GM21717 (cell line): Measurements from ENCODE around the gene TMEM131L.
"Not testable (repeated sequence)": the region's sequence is repeated elsewhere in the genome, so short reads cannot be mapped to it uniquely, and the experiment has no call there.

Experiments
- ATAC-seq: cut with Tn5 transposase; IDR thresholded peaks from one replicate; pipeline ENCODE4 v1.9.1; 2021; ENCODE audit warnings: mild to moderate bottlenecking, moderate library complexity; ENCODE audit not compliant: unreplicated experiment

Gene TMEM131L

DNA sequence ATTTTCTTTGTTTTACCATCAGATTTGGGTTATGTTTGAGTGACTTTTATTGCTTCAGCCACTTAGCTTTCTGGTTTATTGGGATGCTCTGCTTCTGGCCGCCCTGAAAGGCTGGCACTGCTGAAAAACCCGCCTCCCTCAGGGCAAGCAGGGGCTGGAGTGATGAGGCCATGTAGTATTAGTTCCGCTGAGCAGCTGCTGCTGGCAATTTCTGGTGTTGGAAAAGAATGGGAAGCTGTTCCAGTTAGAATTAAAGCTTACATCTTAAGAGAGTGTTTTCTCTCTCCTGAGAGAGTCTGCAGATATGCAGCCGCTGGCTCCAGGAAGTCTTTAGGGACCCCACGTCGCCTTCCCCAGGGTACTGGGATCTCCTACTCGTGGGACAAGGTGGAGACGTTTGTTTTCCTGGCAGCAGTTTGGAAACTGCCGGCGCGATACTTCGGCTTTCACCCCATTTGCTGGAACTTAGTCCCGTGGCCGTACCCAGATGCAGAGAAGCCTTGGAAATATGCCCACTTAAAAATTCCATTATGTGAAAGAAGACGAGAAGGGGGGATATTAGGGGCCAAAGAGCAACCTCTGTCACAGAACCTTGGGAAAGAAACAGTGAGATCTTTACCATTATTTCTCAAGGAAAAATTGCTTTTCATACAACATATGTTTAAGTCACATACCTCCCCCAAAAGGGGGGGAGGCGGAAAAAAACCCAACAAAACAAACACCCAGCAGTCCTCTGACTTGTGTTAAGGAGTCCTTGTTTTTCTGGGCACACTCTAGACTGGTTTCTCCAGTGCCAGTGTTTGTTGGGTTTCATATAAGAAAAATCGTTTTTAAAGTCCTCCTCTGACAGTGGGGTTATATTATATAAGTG, 72.6 kb downstream of the TMEM131L start:
- ATAC-seq: no peak

DNA sequence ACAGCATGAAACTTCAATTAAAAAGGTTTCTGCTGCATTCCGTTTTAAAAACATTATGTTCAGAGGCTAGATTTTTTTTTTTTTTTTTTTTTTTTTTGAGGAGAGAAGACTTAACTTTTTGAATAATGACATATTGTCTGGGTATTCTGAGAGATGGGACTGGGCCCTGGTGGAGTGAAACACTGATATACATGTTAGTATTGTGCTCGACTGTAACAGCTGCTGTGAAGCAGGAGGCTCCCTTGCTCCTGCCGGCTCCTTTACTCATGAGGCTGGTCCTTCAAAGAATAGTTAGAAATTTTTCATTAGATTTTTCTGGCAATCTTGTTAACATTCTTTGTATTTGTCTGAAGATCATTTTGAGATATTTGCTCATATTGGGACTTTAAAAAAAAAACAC, 73.3 kb downstream of the TMEM131L start:
- no peak for ATAC-seq

DNA sequence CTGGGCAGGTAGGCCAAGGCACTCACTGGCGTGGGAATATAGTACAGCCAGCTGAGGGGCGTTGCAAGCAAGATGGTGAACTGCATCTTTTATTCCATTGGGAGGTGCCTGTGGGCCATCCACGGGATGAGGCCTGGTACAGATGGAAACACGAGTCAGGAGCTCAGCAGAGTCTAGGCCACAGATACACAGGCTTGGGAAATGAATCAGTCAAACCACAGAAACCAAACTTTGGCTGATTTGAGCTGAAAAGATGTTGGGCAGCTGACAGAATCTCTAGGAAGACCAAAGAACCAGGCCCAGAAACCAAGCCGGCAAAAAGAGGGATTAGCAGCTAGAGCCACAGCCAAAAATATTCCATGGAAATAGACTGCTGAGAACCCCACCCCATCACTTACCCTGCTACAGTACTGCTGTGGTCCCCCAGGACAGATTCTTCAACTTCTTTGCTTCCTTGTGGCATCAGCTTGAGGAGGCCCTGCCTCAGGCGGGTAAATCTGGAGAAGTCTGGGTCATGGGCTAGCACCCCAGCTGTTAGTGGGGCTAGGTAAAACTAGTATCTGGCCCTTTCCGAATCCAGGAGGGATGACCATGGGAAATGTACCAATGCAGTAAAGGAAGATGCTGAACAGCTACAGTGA, 75.4 kb downstream of the TMEM131L start:
- ATAC-seq: peak; percentile 60

DNA sequence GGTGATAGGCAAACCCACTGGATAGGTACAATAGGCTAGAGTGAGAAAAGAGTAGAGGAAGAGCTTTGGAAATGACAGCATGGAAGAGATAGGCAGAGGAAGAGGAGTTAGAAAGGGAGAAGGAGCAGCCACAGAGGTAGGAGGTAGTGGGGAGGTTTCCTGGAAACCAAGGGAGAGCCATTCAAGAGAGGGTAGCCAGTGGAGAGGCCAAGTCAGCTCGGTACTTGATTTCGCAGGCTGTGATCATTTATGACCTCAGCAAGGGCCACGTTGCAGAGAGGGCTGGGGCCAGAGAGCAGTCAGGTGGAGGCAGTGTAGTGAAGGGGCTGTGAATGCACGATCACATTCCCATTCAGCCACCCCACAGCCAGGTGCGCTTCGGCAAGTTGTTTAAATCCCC, 76.0 kb downstream of the TMEM131L start:
- no peak for ATAC-seq

DNA sequence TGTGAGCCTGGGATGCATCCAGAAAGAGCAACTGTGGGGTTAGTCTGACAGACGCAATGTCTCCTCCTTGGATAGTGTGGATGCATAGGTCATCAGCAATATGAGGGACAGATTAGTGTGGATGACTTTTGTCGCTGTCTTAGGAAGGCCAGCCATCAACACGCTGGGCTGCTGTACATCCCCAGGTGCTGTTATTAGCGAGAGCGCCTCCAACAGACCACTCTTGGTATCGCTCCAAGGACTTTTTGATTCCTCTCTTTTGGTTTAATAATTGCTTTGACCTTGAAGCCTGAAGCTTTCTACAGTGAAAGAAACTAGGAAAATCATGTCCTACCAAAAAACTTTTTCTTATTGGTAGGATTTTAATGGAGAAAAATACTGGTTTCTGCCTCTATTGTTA, 76.7 kb downstream of the TMEM131L start:
- ATAC-seq: no peak

DNA sequence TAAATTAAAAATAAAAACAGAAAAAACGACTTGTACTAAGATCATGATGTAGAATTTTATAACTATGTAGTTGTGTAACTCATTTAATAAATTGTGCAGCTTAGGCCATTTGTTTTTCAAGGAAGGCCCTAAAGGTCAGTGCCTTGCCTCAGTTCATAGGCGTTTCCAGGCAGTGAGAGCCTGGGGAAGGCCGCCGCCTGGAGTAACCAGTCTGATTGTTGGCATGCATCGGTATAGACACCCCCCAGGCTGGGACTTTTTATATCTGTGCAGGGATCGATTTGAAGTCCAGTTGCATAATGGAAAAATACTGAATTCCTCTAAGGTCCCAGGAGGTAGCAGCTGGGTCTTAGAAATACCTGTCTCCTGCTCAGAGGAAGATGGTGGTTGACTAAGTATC, 77.2 kb downstream of the TMEM131L start:
- ATAC-seq: no peak

DNA sequence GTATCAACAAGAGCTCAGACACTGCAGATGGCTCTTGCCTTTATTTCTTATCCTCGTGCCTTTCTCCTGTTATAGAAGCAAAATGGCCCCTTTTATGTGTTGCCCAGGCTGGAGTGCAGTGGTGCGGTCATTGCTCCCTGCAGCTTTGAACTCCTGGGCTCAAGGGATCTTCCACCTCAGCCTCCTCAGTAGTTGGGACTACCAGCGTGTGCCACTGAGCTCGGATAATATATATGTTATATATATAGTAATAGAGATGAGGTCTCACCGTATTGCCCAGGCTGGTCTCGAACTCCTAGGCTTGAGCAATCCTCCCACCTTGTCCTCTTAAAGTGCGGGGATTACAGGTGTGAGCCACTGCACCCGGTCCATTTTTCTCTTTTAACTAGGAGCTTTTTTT, 79.7 kb downstream of the TMEM131L start:
- ATAC-seq: no peak

DNA sequence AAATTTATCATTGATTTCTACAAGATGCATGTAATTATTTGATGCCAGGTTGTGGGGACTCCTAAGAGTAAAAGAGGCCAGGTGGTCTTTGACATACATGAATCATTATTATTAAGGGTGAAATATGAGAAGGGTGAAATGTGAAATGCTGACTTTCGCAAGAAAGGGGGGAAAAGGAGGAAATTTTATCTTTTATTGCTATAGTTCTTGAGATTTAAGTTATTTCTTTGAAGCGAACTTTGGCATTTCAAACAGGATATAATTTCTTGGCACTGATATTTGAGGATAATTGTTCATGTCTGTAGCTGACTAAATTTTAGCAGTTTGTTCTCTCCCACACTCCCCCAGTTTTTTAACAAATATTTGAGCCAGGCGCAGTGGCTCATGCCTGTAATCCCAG, 80.1 kb downstream of the TMEM131L start:
- no peak for ATAC-seq

DNA sequence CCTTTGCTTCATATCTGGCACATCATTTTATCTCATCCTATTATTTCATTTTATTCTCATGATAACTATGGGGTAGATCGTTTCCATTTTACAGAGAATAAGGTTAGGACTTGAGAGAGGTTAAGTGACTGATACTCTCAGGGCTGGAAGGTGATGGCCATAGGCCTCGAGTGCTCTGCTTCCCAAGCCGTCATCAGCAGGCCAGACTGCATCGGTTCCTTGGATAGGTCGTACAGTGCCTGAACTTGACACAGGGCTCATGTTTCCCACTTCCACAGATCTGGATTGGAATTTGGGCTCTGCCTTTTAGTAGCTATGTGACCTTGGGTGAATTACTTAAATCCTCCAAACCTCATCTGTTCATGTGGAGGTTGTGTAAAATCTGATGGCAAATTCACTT, 81.4 kb downstream of the TMEM131L start:
- no peak for ATAC-seq

DNA sequence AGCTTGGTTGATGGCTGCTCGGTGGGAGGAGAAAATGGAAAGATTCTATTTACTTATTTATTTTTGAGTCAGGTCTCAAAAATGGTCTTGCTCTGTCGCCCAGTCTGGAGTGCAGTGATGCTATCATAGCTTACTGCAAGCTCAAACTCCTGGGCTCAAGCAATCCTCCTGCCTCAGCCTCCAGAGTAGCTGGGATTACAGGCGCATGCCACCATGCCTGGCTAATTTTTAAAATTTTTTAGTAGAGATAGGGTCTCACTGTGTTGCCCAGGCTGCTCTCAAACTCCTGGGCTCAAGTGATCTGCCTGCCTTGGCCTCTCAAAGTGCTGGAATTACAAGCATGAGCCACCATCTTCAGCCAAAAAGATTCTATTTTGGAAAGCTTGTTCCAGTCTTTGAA, 82.7 kb downstream of the TMEM131L start:
- not testable (repeated sequence) for ATAC-seq

DNA sequence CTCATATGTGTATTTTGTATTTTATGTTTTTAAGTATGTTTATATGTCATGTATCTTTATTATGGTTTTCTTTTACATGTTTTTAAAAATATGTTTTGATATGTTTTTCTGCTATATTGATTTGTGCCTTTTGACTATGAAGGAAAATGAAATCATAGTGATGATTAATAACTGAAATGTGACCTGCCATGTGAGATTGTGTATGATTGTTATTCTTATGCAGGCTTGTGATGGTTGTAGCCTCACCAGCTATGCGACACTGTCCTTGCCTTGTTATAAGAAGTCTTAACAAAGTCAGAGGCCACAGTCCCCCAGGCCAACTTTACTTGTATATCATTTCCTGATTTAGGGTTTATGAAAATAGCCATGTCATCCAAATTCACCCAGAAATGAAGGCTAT, 83.2 kb downstream of the TMEM131L start:
- no peak for ATAC-seq

DNA sequence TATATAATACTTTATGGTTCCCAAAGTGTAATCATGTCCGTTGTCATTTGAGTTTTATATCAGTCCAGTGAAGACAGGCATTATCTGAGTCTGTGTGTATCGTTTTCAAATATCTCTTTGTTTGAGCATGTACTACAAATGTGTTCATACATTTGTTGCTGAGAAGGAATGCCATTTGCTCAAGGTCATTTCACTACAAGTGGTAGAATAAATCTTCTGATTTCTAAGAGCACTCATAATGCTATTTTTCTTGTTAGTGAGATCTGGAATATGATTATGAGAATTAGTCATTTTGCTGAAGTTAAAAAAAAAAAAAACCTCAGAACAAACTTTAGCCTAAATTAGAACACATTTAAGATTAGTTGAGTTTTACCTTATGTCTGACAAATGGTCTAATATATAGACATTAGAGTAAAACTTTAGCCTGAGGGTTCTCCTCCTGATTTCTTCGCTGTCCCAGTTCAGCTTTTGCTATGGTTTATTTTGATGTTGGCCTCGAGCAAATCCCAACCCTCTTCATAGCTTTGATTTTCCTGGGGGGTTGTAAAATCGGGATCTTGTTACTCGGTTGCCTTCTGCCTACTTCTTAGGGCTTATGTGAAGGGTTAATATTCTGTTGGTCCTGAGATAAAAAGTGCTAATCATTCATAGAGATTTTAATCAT, 87.1 kb downstream of the TMEM131L start:
- no peak for ATAC-seq

DNA sequence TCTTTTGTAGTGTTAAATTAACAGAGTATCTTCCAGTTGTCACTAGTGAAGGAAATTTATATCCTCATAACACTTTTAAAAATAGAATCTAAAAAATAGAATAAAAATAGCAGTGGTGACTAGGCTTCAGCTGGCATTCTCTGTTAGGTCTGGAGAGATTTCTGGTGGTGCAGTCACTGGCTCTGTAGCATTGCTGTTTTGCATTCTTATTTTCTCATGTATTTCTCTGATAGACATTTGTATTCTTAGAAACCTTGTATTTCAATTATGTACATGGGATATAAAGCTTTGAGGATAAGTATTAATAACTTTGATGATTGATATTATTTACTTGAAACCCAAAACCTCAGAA, 87.6 kb downstream of the TMEM131L start:
- ATAC-seq: no peak

DNA sequence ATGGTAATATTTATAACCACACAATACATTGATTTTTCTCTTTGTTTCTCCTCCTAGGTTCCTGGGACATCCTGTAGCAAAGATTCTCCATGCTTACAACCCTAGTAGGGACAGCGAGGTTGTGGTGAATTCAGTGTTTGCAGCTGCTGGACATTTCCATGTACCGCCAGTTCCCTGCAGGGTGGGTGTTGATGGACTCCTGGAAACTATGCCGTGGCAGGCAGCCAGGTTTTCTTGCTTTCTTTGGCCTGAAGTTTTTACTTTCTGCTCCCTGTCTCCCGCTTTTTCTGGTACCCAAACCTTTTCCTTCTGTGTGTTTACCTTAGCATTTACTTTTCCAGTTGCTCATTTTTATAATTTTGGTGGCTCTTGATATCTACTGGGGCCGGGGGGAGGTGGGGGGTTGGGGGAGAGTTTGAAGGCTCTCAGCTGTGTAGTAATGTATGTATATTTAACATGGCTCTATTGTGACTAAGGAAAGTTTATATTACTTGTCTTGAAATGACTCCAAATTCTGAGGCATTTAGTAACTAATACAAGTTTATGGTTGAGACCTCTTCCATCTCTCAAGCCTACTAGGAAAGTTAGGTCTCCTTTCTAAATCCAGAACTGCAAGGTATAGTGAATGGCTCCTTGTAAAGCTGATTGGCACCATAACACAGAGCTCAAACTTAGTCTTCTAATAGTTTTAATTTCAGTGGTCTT, 89.7 kb downstream of the TMEM131L start:
- no peak for ATAC-seq

DNA sequence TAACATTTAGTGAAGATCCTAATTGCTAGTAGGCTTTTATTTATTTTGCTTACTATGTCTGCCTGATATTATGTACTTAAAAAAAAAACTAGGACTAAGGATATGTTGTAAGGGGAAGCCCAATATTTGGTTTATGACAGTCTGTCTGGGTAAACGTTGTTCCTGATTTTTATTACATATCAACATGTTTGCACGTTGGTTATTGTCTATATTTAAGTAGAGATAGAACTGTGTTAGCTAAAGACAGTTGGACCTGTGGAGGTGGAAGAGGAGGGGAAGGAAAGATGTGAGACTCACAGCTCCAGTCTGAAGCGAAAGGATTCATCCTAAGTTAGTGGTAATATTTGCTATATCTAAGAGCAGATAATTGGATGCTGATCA, 90.3 kb downstream of the TMEM131L start:
- no peak for ATAC-seq

DNA sequence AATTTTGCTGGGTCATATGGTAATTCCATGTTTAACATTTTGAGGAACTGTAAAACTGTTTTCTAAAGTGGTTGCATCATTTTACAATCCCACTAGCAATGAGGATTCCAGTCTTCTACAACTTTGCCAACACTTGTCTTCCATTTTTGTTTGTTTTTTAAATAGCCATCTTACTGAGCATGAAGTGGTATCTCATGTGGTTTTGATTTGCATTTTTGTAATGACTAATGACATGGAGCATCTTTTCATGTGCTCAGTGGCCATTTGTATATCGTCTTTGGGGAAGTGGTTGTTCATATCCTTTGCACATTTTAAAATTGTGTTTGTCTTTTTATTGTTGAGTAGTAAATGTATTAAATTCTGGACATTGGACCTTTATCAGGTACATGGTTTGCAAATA, 94.7 kb downstream of the TMEM131L start:
- no peak for ATAC-seq

DNA sequence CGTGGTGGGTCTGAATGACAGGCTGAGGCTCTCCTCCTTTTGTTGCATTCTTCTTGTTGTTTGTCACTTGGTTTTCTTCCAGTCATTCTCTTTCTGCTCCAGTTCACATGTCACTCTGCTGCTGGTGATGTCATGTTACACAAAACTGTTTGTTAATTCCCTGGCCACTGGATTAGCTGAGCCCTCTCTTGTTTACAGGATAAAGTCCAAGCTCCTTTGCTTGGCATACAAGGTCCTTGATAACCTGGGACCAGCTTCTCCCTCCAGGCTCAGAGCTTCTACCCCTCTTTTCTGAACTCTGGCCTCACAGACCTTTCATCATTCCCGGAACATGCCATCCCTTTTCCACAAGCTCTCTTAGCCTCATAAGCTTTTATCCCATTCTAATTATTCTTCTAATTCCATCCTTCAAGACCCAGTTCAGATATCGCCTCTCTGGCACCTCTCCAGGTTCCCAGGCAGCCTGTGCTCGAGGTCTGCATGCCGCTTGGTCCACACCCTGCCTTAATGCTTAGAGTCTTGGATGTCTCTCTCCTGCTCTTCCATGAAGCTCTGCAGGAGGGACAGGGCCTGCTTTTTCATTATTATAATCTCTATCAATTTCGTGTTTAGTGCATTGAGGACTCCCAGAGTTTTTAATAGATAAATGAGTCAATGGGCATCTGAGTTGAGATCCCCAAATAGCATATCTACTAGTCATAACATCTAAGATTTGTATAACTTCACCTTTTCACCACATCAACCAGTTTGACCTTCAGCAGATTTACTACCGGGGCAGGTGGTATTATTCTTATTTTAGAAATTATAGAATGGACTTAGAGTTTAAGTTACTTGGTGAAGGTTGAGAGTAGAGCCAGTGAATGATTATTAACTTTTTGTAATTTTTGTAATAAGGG, 98.7 kb downstream of the TMEM131L start:
- ATAC-seq: no peak

DNA sequence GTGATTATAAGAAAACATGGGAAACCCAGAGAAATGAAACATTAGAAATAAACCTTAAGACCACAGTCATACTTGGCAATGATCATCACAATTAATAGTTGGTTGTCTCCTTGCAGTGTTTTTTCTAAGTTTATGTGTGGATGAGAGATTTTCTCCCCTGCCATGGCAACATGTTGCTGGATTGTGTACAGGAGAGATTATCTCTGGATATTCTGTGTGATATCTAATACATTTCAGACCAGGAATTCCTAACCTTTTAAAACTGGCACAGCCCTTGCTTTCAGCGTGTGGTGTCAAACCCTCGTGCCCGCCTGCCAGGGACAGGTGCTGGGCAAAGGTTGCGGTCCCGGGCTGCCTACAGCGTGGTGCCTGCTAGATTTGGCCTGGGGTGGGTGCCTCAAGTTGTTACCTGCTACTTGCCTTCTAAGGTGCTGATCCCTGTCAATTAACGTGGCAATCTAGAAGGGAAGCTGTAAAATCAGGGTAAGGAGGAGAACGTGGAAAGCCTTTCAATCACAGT, 100.5 kb downstream of the TMEM131L start:
- ATAC-seq: no peak

DNA sequence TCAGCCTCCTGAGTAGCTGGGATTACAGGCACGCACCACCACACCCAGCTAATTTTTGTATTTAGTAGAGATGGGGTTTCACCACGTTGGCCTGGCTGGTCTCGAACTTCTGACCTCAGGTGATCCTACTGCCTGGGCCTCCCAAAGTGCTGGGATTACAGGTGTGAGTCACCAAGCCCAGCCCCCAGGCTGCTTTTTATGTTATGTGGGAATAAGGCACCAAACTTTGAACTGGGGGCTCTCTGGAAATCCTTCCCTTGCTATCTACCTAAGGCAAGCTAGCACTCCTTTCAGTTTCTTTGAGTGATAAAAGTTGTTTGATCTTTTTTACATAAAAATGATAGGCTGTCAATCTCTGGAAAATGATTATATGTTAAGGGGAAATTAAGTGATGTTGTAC, 101.5 kb downstream of the TMEM131L start:
- not testable (repeated sequence) for ATAC-seq
